Adrenal gland (tissue), 12 donors: ENCODE results near the gene PDXP. TPM values are rescaled to one million over a fixed set of nuclear protein-coding genes. Genes with fewer than 3 reads are reported as not detected.

Experiments used
- DNase-seq, 7 donors: peaks; one replicate each; pipeline ENCODE4 v3.0.0-alpha.2; 2019 to 2020
- H3K27ac ChIP-seq, 5 donors: fragments of 200-600 bp; sonication (generic) in 4 of 5; 1 replicate in 3 of 5; 2 replicates in 2 of 5; pipeline versions ENCODE4 v1.5.1 to v1.8.0; 2016 to 2020; ENCODE audit warnings: mild to moderate bottlenecking in 1 of 5
- H3K27me3 ChIP-seq: fragments of 200-600 bp; 2 replicates; pipeline ENCODE4 v1.8.0; 2021
- H3K36me3 ChIP-seq, 2 donors: fragments of 200-600 bp; replicated peaks in 1 of 2; 1 replicate in 1 of 2; 2 replicates in 1 of 2; pipeline versions ENCODE4 v1.5.1 to v1.8.0; 2018 to 2022
- H3K4me1 ChIP-seq, 2 donors: fragments of 200-600 bp; replicated peaks in 1 of 2; 1 replicate in 1 of 2; 2 replicates in 1 of 2; pipeline versions ENCODE4 v1.5.1 to v1.8.0; 2018 to 2021
- H3K4me3 ChIP-seq, 4 donors: fragments of 200-600 bp; sonication (generic) in 3 of 4; one replicate each; pipeline ENCODE4 v1.5.1; 2016 to 2018
- H3K9me3 ChIP-seq, 3 donors: fragments of 200-600 bp; sonication (generic) in 1 of 3; replicated peaks in 1 of 3; 1 replicate in 2 of 3; 2 replicates in 1 of 3; pipeline versions ENCODE4 v1.5.1 to v1.8.0; 2016 to 2021
- CTCF ChIP-seq, 6 experiments: fragments of 450-650 bp in 4 of 6; fragments of 200-600 bp in 2 of 6; sonication (generic) in 1 of 6; IDR thresholded peaks; 1 replicate in 5 of 6; 2 replicates in 1 of 6; pipeline versions ENCODE4 v1.5.1 to v1.8.0; 2016 to 2021; ENCODE audit warnings: antibody characterized with exemption in 6 of 6, mild to moderate bottlenecking in 2 of 6, moderate library complexity in 1 of 6
- POLR2A ChIP-seq, 2 donors: fragments of 450-650 bp; IDR thresholded peaks; one replicate each; pipeline ENCODE4 v1.6.1; 2017; ENCODE audit warnings: antibody characterized with exemption in 2 of 2, mild to moderate bottlenecking in 2 of 2, moderate library complexity in 1 of 2
- WGBS, 4 donors: extraction: QIAGEN DNeasy Blood & Tissue Kit in 2 of 4; methylation state at CpG; one replicate each; pipeline versions ENCODE4 v1.1.5 to v1.1.7; 2013 to 2017; 5-methylcytosine and 5-hydroxymethylcytosine counted together
- intact Hi-C, 2 donors: fragments of 100-400 bp; cut with DNase I; formaldehyde crosslinking; loops; one replicate each; pipeline versions ENCODE4 v1.14.1 to v1.15.0; 2022 to 2023
- polyA plus RNA-seq, 3 donors: library from polyadenylated mRNA; stranded (reverse); fragments of 200-250 nt in 2 of 3; fragments of 350-450 nt in 1 of 3; fragmentation: Illumina TruSeq in 1 of 3; extraction: RNeasy Lipid Tissue Mini Kit (QIAGEN cat#74804) in 1 of 3; gene quantifications; one replicate each; pipeline ENCODE4 v1.2.3, GENCODE V29; 2013 to 2014
- total RNA-seq, 9 donors: library from RNA; depleted of rRNA in 4 of 9; stranded (reverse); fragments of >200 nt in 4 of 9; fragments of 120-200 nt in 1 of 9; fragmentation: NEBNext Ultra II Directional in 1 of 9; extraction: Animal tissue kit (Norgen Biotek cat#: 25700) in 1 of 9; gene quantifications; one replicate each; pipeline versions ENCODE4 v1.1.0 to v1.2.4, GENCODE V29; 2013 to 2023
- donor health status: healthy with polysubstance abuse.
- donor health status: Bipolar disorder and iron deficiency.
- donor health status: DM: yes; HTN: yes; CAD: no.
- donor health status: DM: no; HTN: no; CAD: no.
- donor health status: DM: no; HTN: no; CAD: no.
- donor health status: DM: yes; HTN: yes; CAD: no.

The PDXP gene
- total and polyA plus RNA-seq, 12 donors = 10.0 to 49.7 (median 20.2) TPM

- H3K4me1 ChIP-seq = peaks cover 20 to 32% of the 10 kb centered on the region in 2 donors
- H3K27ac ChIP-seq = peak overlapping the region; percentile 85 to 98 (median 93)
- peak; percentile 91 to 93 (median 91) for DNase-seq
- no peaks in the 10 kb centered on the region for H3K9me3 ChIP-seq
- WGBS, 4 donors = 0 to 1% (median 0%) methylated on average over 8 to 42 of the region's 42 CpGs
- peak overlapping the region; percentile 27 to 79 (median 44) for H3K4me3 ChIP-seq
- no peak for TF ChIP-seq CTCF (IDR thresholded peaks at IDR 0.05)
- peak in 1 of 2 donors; percentile 49 for TF ChIP-seq POLR2A (IDR thresholded peaks at IDR 0.05)
- H3K36me3 ChIP-seq = peaks cover 0 to 12% of the 10 kb centered on the region in 2 donors
- intact Hi-C loops = no loop called here
- no peaks in the 10 kb centered on the region for H3K27me3 ChIP-seq
Measured at GRCh38 chr22:37676736-37677492, 18.4 kb downstream of the PDXP start.

GRCh38 chr22:37677493-37677974 is 19.0 kb downstream of the PDXP start:
- H3K27me3 ChIP-seq = no peaks in the 10 kb centered on the region
- H3K27ac ChIP-seq = peak overlapping the region; percentile 85 to 98 (median 93)
- TF ChIP-seq CTCF (IDR thresholded peaks at IDR 0.05) (no peak), POLR2A (IDR thresholded peaks at IDR 0.05) (no peak)
- H3K36me3 ChIP-seq = peaks cover 0 to 12% of the 10 kb centered on the region in 2 donors
- peaks cover 20 to 32% of the 10 kb centered on the region in 2 donors for H3K4me1 ChIP-seq
- DNase-seq = no peak
- no peaks in the 10 kb centered on the region for H3K9me3 ChIP-seq
- intact Hi-C loops = no loop called here
- H3K4me3 ChIP-seq = peak overlapping the region in 3 of 4 donors; percentile 23 to 79 (median 44)
- 55 to 64% (median 57%) methylated on average over 15 of the region's 15 CpGs for WGBS, 4 donors

GRCh38 chr22:37678372-37678771 is 19.8 kb downstream of the PDXP start:
- Histone ChIP-seq H3K4me3 (no peak overlapping the region), H3K36me3 (peaks cover 0 to 12% of the 10 kb centered on the region in 2 donors), H3K27ac (peak overlapping the region in 2 of 5 donors; percentile 40 to 85), H3K4me1 (peaks cover 20 to 32% of the 10 kb centered on the region in 2 donors), H3K9me3 (no peaks in the 10 kb centered on the region), H3K27me3 (no peaks in the 10 kb centered on the region)
- intact Hi-C loops = no loop called here
- TF ChIP-seq CTCF (IDR thresholded peaks at IDR 0.05) (no peak), POLR2A (IDR thresholded peaks at IDR 0.05) (no peak)
- WGBS, 4 donors = 45 to 81% (median 72%) methylated on average over 4 to 18 of the region's 18 CpGs
- no peak for DNase-seq

- DNase-seq = no peak
- TF ChIP-seq POLR2A (IDR thresholded peaks at IDR 0.05) (no peak), CTCF (IDR thresholded peaks at IDR 0.05) (no peak)
- 83 to 90% (median 88%) methylated on average over 6 to 8 of the region's 8 CpGs for WGBS, 4 donors
- H3K9me3 ChIP-seq = no peaks in the 10 kb centered on the region
- H3K4me1 ChIP-seq = peaks cover 14 to 21% of the 10 kb centered on the region in 2 donors
- H3K36me3 ChIP-seq = peaks cover 0 to 12% of the 10 kb centered on the region in 2 donors
- no peak overlapping the region for H3K4me3 ChIP-seq
- intact Hi-C loops = loop anchor here (5.0 kb wide), 2 partner anchors 37 to 57 kb away; no protein-coding TSS in a partner anchor
- H3K27ac ChIP-seq = peak overlapping the region in 1 of 5 donors; percentile 22
- H3K27me3 ChIP-seq = no peaks in the 10 kb centered on the region
Measured at GRCh38 chr22:37679670-37680069, 21.1 kb downstream of the PDXP start.
